WTC11 (cell line): ENCODE data around the gene LGMN. TPM values are rescaled to one million over a fixed set of nuclear protein-coding genes. Genes with fewer than 3 reads are reported as not detected.
"Not testable (repeated sequence)": the region's sequence is repeated elsewhere in the genome, so short reads cannot be mapped to it uniquely, and the experiment has no call there.

Experiments
- ATAC-seq: fragments of 200-7000 bp; cut with Tn5 transposase; 2 replicates; pipeline ENCODE4 v1.10.0; 2021; ENCODE audit warnings: mild to moderate bottlenecking, moderate library complexity
- CTCF ChIA-PET: fragments of 300-600 bp; sonication (Branson Sonifier 250); formaldehyde crosslinking; loops from one replicate; lab custom pipeline; 2021; ENCODE audit warnings: antibody characterized with exemption; lab: Charles Lee
- POLR2A ChIA-PET: fragments of 350-600 bp; sonication (Branson Sonifier 250); formaldehyde crosslinking; loops from one replicate; lab custom pipeline; 2021; ENCODE audit warnings: antibody characterized with exemption; lab: Charles Lee
- DNase-seq: peaks from one replicate; pipeline ENCODE4 v3.0.0; 2021; ENCODE audit warnings: low spot score
- H3K27ac Mint-ChIP-seq: 2 replicates; pipeline ENCODE4 v1.8.0; 2021; ENCODE audit warnings: mixed read lengths
- H3K27me3 Mint-ChIP-seq: 2 replicates; pipeline ENCODE4 v1.8.0; 2021; ENCODE audit warnings: low read depth, mild to moderate bottlenecking, moderate library complexity, mixed read lengths
- H3K36me3 Mint-ChIP-seq: 2 replicates; pipeline ENCODE4 v1.8.0; 2021; ENCODE audit warnings: mixed read lengths
- H3K4me1 Mint-ChIP-seq: 2 replicates; pipeline ENCODE4 v1.8.0; 2022; ENCODE audit warnings: mixed read lengths
- H3K4me3 Mint-ChIP-seq: 2 replicates; pipeline ENCODE4 v1.8.0; 2021; ENCODE audit warnings: mild to moderate bottlenecking, moderate library complexity, mixed read lengths
- H3K9me3 Mint-ChIP-seq: 2 replicates; pipeline ENCODE4 v1.8.0; 2021; ENCODE audit warnings: mixed read lengths
- CREM ChIP-seq: sonication (generic); formaldehyde crosslinking; IDR thresholded peaks from 2 replicates; pipeline ENCODE4 v1.8.1; 2022; ENCODE audit warnings: mild to moderate bottlenecking, missing genetic modification reagents, moderate library complexity
- ERG ChIP-seq: fragments of 250-450 bp; sonication (Bioruptor Pico); IDR thresholded peaks from 2 replicates; pipeline ENCODE4 v1.8.0; 2021; ENCODE audit warnings: mild to moderate bottlenecking
- FOXJ3 ChIP-seq: sonication (generic); formaldehyde crosslinking; IDR thresholded peaks from 2 replicates; pipeline ENCODE4 v1.9.0; 2021; ENCODE audit warnings: missing genetic modification reagents, mild to moderate bottlenecking, borderline replicate concordance
- FOXK1 ChIP-seq: sonication (generic); formaldehyde crosslinking; IDR thresholded peaks from 2 replicates; pipeline ENCODE4 v1.8.0; 2022; ENCODE audit warnings: mild to moderate bottlenecking, moderate library complexity, missing genetic modification reagents
- FOXP1 ChIP-seq: sonication (generic); formaldehyde crosslinking; IDR thresholded peaks from 2 replicates; pipeline ENCODE4 v1.8.0; 2022; ENCODE audit warnings: missing genetic modification reagents, mild to moderate bottlenecking, moderate library complexity, borderline replicate concordance
- GABPB1 ChIP-seq: sonication (generic); formaldehyde crosslinking; IDR thresholded peaks from 2 replicates; pipeline ENCODE4 v1.8.1; 2023; ENCODE audit warnings: mild to moderate bottlenecking, missing genetic modification reagents
- GTF2I ChIP-seq: fragments of 250-450 bp; sonication (Bioruptor Pico); conservative IDR thresholded peaks from 2 replicates; pipeline ENCODE4 v1.4.0; 2021; ENCODE audit warnings: mild to moderate bottlenecking
- HMGXB4 ChIP-seq: sonication (generic); formaldehyde crosslinking; IDR thresholded peaks from 2 replicates; pipeline ENCODE4 v1.8.1; 2023; ENCODE audit warnings: mild to moderate bottlenecking, moderate library complexity, missing genetic modification reagents
- NFE2L1 ChIP-seq: sonication (generic); formaldehyde crosslinking; IDR thresholded peaks from 2 replicates; pipeline ENCODE4 v1.8.1; 2023; ENCODE audit warnings: missing genetic modification reagents
- NR3C1 ChIP-seq: sonication (generic); formaldehyde crosslinking; conservative IDR thresholded peaks from 2 replicates; pipeline ENCODE4 v1.8.1; 2023; ENCODE audit warnings: low read depth, mild to moderate bottlenecking, missing genetic modification reagents
- PRRX2 ChIP-seq: fragments of 250-450 bp; sonication (Bioruptor Pico); IDR thresholded peaks from 2 replicates; pipeline ENCODE4 v1.8.0; 2021; ENCODE audit warnings: mild to moderate bottlenecking
- RORB ChIP-seq: fragments of 250-450 bp; sonication (Bioruptor Pico); IDR thresholded peaks from 2 replicates; pipeline ENCODE4 v1.9.0; 2021; ENCODE audit warnings: mild to moderate bottlenecking
- SMAD4 ChIP-seq: sonication (generic); formaldehyde crosslinking; IDR thresholded peaks from 2 replicates; pipeline ENCODE4 v1.8.0; 2022; ENCODE audit warnings: mild to moderate bottlenecking, missing genetic modification reagents
- SOX15 ChIP-seq: fragments of 250-450 bp; sonication (Bioruptor Pico); IDR thresholded peaks from 2 replicates; pipeline ENCODE4 v1.9.0; 2021; ENCODE audit warnings: mild to moderate bottlenecking
- TCF7 ChIP-seq: sonication (generic); formaldehyde crosslinking; IDR thresholded peaks from 2 replicates; pipeline ENCODE4 v1.8.0; 2022; ENCODE audit warnings: mild to moderate bottlenecking, low read depth, missing genetic modification reagents, moderate library complexity
- ZMAT4 ChIP-seq: fragments of 250-450 bp; sonication (Bioruptor Pico); IDR thresholded peaks from 2 replicates; pipeline ENCODE4 v1.9.0; 2021; ENCODE audit warnings: mild to moderate bottlenecking
- ZNF138 ChIP-seq: sonication (generic); formaldehyde crosslinking; conservative IDR thresholded peaks from 2 replicates; pipeline ENCODE4 v1.8.1; 2022; ENCODE audit warnings: mild to moderate bottlenecking, moderate library complexity, missing genetic modification reagents
- total RNA-seq: library from RNA; stranded (reverse); gene quantifications from 3 replicates; pipeline ENCODE4 v1.2.3, GENCODE V29; 2021

The LGMN gene
- total RNA-seq, 1 experiment from 2014 or later = 55.7 TPM

GRCh38 chr14:92768236-92768635 is 19.8 kb upstream of the LGMN start:
- H3K9me3 Mint-ChIP-seq, H3K27me3 Mint-ChIP-seq, H3K36me3 Mint-ChIP-seq, H3K4me1 Mint-ChIP-seq, ATAC-seq, H3K4me3 Mint-ChIP-seq, H3K27ac Mint-ChIP-seq, DNase-seq, CTCF ChIA-PET: not testable (repeated sequence)
- POLR2A ChIA-PET = interaction anchor here (1.2 kb wide), 1 partner anchor 20 kb away, joined by 3 read pairs; the partner anchor contains the start of gene LGMN

- H3K36me3 Mint-ChIP-seq, H3K27ac Mint-ChIP-seq, H3K4me1 Mint-ChIP-seq, DNase-seq, H3K27me3 Mint-ChIP-seq, H3K4me3 Mint-ChIP-seq, POLR2A ChIA-PET: not testable (repeated sequence)
- H3K9me3 Mint-ChIP-seq = peaks cover 17% of the 10 kb centered on the region
- CTCF ChIA-PET = interaction anchor here (1.4 kb wide), 1 partner anchor 77 kb away, joined by 4 read pairs; no protein-coding TSS in a partner anchor
- ATAC-seq = peak; percentile 73
These were observed 15.5 kb upstream of the LGMN start for GRCh38 chr14:92763666-92764631.

- peaks cover 23% of the 10 kb centered on the region for H3K9me3 Mint-ChIP-seq
- H3K27me3 Mint-ChIP-seq = peaks cover 12% of the 10 kb centered on the region; the same call in 1 of the 2 replicates
- no peaks in the 10 kb centered on the region for H3K4me1 Mint-ChIP-seq
- H3K4me3 Mint-ChIP-seq = no peak overlapping the region
- no peak overlapping the region for H3K27ac Mint-ChIP-seq
- no peak for TF ChIP-seq NFE2L1
- no peak for TF ChIP-seq GTF2I (CRISPR knock-in tag)
- no peak for TF ChIP-seq FOXJ3 (CRISPR knock-in tag)
- no peak for TF ChIP-seq HMGXB4
- no peak for TF ChIP-seq RORB (CRISPR knock-in tag)
- TF ChIP-seq ZMAT4 (CRISPR knock-in tag) = no peak
- TF ChIP-seq ZNF138 (CRISPR knock-in tag) = no peak
- TF ChIP-seq NR3C1 (CRISPR knock-in tag) = no peak
- no peak for TF ChIP-seq PRRX2 (CRISPR knock-in tag)
- no peak for TF ChIP-seq FOXK1 (CRISPR knock-in tag)
- TF ChIP-seq GABPB1 (CRISPR knock-in tag) = no peak
- no peak for TF ChIP-seq FOXP1 (CRISPR knock-in tag)
- no peak for TF ChIP-seq CREM
- no peak for TF ChIP-seq SMAD4 (CRISPR knock-in tag)
- TF ChIP-seq TCF7 (CRISPR knock-in tag) = no peak
- TF ChIP-seq ERG (CRISPR knock-in tag) = no peak
- no peak for TF ChIP-seq SOX15 (CRISPR knock-in tag)
- TF ChIP-seq, all 79 proteins: peak for 0
- no peak for ATAC-seq
- POLR2A ChIA-PET = no interaction called here
- DNase-seq = no peak
- CTCF ChIA-PET = no interaction called here
- no peaks in the 10 kb centered on the region for H3K36me3 Mint-ChIP-seq
These were observed 12.0 kb upstream of the LGMN start for GRCh38 chr14:92760524-92760805.
